Transverse colon (tissue), 4 donors: ENCODE results near the gene MYZAP.

ENCODE experiments used
- CTCF ChIP-seq, 5 experiments: fragments of 200-600 bp in 3 of 5; fragments of 450-650 bp in 2 of 5; sonication (generic) in 3 of 5; IDR thresholded peaks; 1 replicate in 2 of 5; 2 replicates in 3 of 5; pipeline ENCODE4 v1.5.1; 2016 to 2017; ENCODE audit warnings: antibody characterized with exemption in 5 of 5, inconsistent platforms in 3 of 5, mild to moderate bottlenecking in 2 of 5, moderate library complexity in 1 of 5
- EP300 ChIP-seq: sonication (generic); formaldehyde crosslinking; IDR thresholded peaks from one replicate; pipeline ENCODE4 v1.6.1; 2017; ENCODE audit warnings: antibody characterized with exemption, low read depth
- POLR2A ChIP-seq: fragments of 450-650 bp; IDR thresholded peaks from one replicate; pipeline ENCODE4 v1.6.1; 2016; ENCODE audit warnings: antibody characterized with exemption, mild to moderate bottlenecking, moderate library complexity
- POLR2AphosphoS5 ChIP-seq, 3 donors: sonication (generic); formaldehyde crosslinking; IDR thresholded peaks; one replicate each; pipeline ENCODE4 v1.6.1; 2016; ENCODE audit warnings: antibody characterized with exemption in 3 of 3

GRCh38 chr15:57667171-57667849, 75.6 kb downstream of the MYZAP start:
- TF ChIP-seq POLR2A (no peak), POLR2AphosphoS5 (IDR thresholded peaks at IDR 0.05) (no peak), CTCF (IDR thresholded peaks at IDR 0.05) (peak; percentile 17 to 33 (median 22)), EP300 (no peak)
